Right cardiac atrium (tissue), 5 donors: ENCODE measurements around the gene CNGB1. TPM values are rescaled to one million over a fixed set of nuclear protein-coding genes. Genes with fewer than 3 reads are reported as not detected.

Experiments
- ATAC-seq, 2 donors: fragments of 200-7000 bp; cut with Tn5 transposase; one replicate each; pipeline versions ENCODE4 v1.8.0 to v1.9.1; 2020; ENCODE audit warnings: moderate library complexity in 2 of 2, mild to moderate bottlenecking in 1 of 2
- DNase-seq, 3 donors: peaks; one replicate each; pipeline ENCODE4 v3.0.0-alpha.2; 2020
- H3K27ac ChIP-seq: one replicate; pipeline ENCODE4 v1.5.1; 2013; ENCODE audit warnings: mild to moderate bottlenecking, low read length, control low read depth, moderate library complexity
- H3K27me3 ChIP-seq: one replicate; pipeline ENCODE4 v1.6.1; 2013; ENCODE audit not compliant: control insufficient read depth, insufficient read depth
- H3K4me1 ChIP-seq: one replicate; pipeline ENCODE4 v1.6.1; 2013; ENCODE audit warnings: low read length; ENCODE audit not compliant: control insufficient read depth, insufficient read depth
- H3K4me3 ChIP-seq: one replicate; pipeline ENCODE4 v1.5.1; 2013; ENCODE audit warnings: low read length, control low read depth
- H3K9me3 ChIP-seq: one replicate; pipeline ENCODE4 v1.6.1; 2013; ENCODE audit warnings: low read length; ENCODE audit not compliant: control insufficient read depth
- WGBS: extraction: QIAGEN DNeasy Blood & Tissue Kit; methylation state at CpG from one replicate; pipeline ENCODE4 v1.1.7; 2013; 5-methylcytosine and 5-hydroxymethylcytosine counted together
- intact Hi-C, 4 donors: fragments of 100-400 bp; cut with DNase I; formaldehyde crosslinking; loops; one replicate each; pipeline versions ENCODE4 v1.11.0 to v1.14.0; 2022 to 2023
- polyA plus RNA-seq: library from polyadenylated mRNA; stranded (reverse); fragments of 200-250 nt; gene quantifications from one replicate; pipeline ENCODE4 v1.2.3, GENCODE V29; 2013
- total RNA-seq, 4 donors: library from RNA; stranded (reverse); fragmentation: NEBNext Ultra II Directional; extraction: Animal tissue kit (Norgen Biotek cat#: 25700); gene quantifications; one replicate each; pipeline ENCODE4 v1.2.1, GENCODE V29; 2021
- donor health status: healthy with polysubstance abuse.
- donor health status: DM: no; HTN: yes; CAD: no.
- donor health status: DM: no; HTN: no; CAD: no.
- donor health status: DM: no; HTN: yes; CAD: no; lungs with severe emphysema.
- donor health status: DM: yes; HTN: yes; CAD: no.

Gene CNGB1
- total and polyA plus RNA-seq, 5 donors: not detected

DNA sequence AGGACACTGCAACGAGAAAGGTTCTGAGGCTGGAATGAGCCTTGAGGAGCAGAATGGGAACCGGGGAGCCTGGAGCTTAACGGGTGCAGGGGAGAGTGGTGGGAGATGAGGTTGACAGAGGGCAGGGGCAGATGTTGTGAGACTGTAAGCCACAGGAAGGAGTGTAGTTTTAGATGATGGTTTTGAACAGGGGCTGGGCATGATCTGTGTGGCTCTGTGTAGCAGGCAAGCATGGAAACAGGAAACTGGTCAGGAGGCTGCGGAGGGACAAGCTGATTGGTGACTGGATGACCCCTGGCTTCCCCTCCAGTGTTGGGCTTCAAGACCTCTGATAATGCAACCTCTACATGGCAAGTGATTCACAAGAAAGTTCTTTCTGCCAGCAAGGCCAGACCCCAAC lies 1.4 kb upstream of the CNGB1 start:
- Histone ChIP-seq H3K27ac (no peak overlapping the region), H3K4me1 (peaks cover 6% of the 10 kb centered on the region), H3K27me3 (no peaks in the 10 kb centered on the region), H3K9me3 (no peaks in the 10 kb centered on the region), H3K4me3 (no peak overlapping the region)
- ATAC-seq (no peak), DNase-seq (no peak)
- intact Hi-C loops: no loop called here
- 65% methylated on average over 4 of the region's 4 CpGs for WGBS

- no peak overlapping the region for H3K4me3 ChIP-seq
- no peaks in the 10 kb centered on the region for H3K27me3 ChIP-seq
- no peak for DNase-seq
- no peak for ATAC-seq
- 78% methylated on average over 1 of the region's 1 CpG for WGBS
- intact Hi-C loops: no loop called here
- no peak overlapping the region for H3K27ac ChIP-seq
- H3K4me1 ChIP-seq: peaks cover 6% of the 10 kb centered on the region
- H3K9me3 ChIP-seq: no peaks in the 10 kb centered on the region
These were observed 920 bp upstream of the CNGB1 start for GRCh38 chr16:57971848-57972247.

- Histone ChIP-seq H3K4me3 (no peak overlapping the region), H3K27ac (no peak overlapping the region), H3K4me1 (no peaks in the 10 kb centered on the region), H3K27me3 (no peaks in the 10 kb centered on the region), H3K9me3 (no peaks in the 10 kb centered on the region)
- intact Hi-C loops: no loop called here
- 72% methylated on average over 13 of the region's 13 CpGs for WGBS
- no peak for ATAC-seq
- DNase-seq: no peak
These were observed 609 bp downstream of the CNGB1 start for GRCh38 chr16:57970319-57970718.

DNA sequence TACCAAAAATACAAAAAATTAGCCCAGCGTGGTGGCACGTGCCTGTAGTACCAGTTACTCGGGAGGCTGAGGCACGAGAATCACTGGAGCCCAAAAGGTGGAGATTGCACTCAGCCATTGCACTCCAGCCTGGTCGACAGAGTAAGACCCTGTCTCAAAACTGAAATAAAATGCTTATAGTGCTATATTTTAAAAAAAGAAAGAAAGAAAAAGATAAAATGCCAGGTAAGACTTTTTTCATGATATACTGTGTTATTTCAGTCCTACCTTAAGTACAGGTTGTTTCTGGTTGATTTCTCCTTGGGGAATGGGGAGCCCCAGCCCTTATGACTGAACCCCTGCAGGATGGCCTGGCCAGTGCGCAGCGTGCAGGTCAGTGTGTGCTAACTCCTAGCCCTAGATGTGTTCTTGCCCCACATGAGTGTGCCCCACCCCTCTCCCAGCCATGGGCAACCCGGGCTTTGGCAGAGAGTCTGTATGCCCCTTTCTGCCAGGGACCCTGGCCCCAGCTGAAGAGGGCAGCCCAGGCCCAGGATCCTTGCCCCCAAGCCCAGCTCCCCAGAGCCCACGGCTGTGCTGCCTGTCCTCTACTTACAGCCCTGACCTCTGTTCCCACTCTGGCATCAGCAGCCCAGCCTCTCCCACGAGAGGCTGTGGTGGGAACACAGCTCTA lies 1.3 kb downstream of the CNGB1 start:
- ATAC-seq (no peak), DNase-seq (no peak)
- no peak overlapping the region for H3K27ac ChIP-seq
- intact Hi-C loops: no loop called here
- H3K4me3 ChIP-seq: no peak overlapping the region
- no peaks in the 10 kb centered on the region for H3K9me3 ChIP-seq
- H3K27me3 ChIP-seq: no peaks in the 10 kb centered on the region
- H3K4me1 ChIP-seq: no peaks in the 10 kb centered on the region
- 76% methylated on average over 10 of the region's 10 CpGs for WGBS

DNA sequence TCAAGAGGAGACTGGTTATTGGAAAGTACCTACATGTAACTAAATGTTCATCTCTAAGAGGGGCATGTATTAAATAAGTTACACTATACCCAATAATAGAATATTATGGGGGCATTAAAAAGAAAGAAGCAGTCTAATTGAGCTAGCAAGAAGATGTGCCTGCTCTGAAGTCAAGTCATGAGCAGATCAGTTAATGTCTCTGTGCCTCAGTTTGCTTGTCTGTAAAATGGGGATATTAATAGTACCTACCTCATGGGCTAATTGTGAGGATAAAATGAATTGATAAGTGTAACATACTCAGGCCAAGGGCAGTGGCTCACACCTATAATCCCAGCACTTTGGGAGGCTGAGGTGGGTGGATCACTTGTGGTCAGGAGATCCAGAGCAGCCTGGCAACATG lies 3.0 kb downstream of the CNGB1 start:
- no peak for ATAC-seq
- no peaks in the 10 kb centered on the region for H3K4me1 ChIP-seq
- no peak for DNase-seq
- H3K4me3 ChIP-seq: no peak overlapping the region
- no peaks in the 10 kb centered on the region for H3K9me3 ChIP-seq
- no peak overlapping the region for H3K27ac ChIP-seq
- intact Hi-C loops: no loop called here
- no peaks in the 10 kb centered on the region for H3K27me3 ChIP-seq

DNA sequence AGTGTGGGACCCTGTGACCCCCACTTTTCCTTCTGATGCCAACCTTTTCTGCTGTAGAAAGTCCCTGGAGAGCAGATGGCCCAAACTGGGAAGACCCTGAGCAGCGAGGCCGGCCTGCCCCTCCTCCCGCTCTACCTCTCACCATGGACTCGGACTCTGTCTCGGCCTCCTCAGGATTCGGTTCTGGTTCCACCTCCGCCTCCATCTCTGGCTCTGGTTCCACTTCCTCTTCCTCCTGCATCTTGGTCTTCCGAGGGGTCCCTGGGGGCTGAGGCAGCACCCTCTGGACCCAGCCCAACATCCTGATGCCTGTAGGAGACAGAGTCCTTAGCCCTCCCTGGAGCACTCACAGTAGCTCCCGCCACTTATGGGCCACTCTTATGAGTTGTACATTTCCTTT lies 3.9 kb downstream of the CNGB1 start:
- DNase-seq: no peak
- Histone ChIP-seq H3K27me3 (no peaks in the 10 kb centered on the region), H3K4me3 (no peak overlapping the region), H3K9me3 (no peaks in the 10 kb centered on the region), H3K27ac (no peak overlapping the region), H3K4me1 (no peaks in the 10 kb centered on the region)
- 81% methylated on average over 9 of the region's 9 CpGs for WGBS
- intact Hi-C loops: no loop called here
- ATAC-seq: no peak

DNA sequence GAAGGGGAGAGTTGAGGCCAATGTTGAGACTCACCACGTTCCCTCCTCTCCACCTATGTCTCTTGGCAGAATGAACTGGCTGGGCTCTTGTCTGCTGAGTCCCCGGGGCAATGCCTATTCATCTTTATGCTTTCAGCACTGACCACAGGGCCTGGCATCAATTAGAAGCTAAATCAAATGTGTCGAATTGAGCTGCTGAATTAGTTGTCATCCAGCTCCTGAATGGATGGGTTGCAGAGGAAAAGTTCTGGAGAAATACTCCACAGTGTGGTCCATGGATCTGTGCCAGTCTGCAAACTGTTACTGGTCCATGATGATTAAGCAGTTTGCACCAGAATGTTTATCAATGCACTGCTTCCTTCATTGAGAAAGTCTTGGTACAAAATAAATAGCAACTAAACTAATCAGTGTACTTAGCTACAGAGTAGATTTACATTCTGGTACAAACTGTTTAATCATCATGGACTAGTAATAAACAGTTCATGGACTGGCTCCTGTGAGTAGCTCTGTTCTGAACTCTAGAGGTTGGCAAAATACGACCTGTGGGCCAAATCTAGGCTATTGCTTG lies 4.6 kb downstream of the CNGB1 start:
- intact Hi-C loops: no loop called here
- H3K4me3 ChIP-seq: no peak overlapping the region
- H3K27ac ChIP-seq: no peak overlapping the region
- DNase-seq: no peak
- H3K4me1 ChIP-seq: no peaks in the 10 kb centered on the region
- H3K9me3 ChIP-seq: no peaks in the 10 kb centered on the region
- ATAC-seq: no peak
- WGBS: 44% methylated on average over 4 of the region's 4 CpGs
- no peaks in the 10 kb centered on the region for H3K27me3 ChIP-seq

- H3K4me3 ChIP-seq: no peak overlapping the region
- no peaks in the 10 kb centered on the region for H3K4me1 ChIP-seq
- ATAC-seq: no peak
- intact Hi-C loops: no loop called here
- no peaks in the 10 kb centered on the region for H3K27me3 ChIP-seq
- WGBS: 79% methylated on average over 10 of the region's 10 CpGs
- no peak overlapping the region for H3K27ac ChIP-seq
- H3K9me3 ChIP-seq: no peaks in the 10 kb centered on the region
- DNase-seq: no peak
These were observed 6.7 kb downstream of the CNGB1 start for GRCh38 chr16:57964157-57964700.

- DNase-seq (no peak), ATAC-seq (no peak)
- intact Hi-C loops: no loop called here
- no peaks in the 10 kb centered on the region for H3K27me3 ChIP-seq
- no peak overlapping the region for H3K4me3 ChIP-seq
- no peaks in the 10 kb centered on the region for H3K9me3 ChIP-seq
- no peaks in the 10 kb centered on the region for H3K4me1 ChIP-seq
- H3K27ac ChIP-seq: no peak overlapping the region
- WGBS: 72% methylated on average over 9 of the region's 9 CpGs
These were observed 8.2 kb downstream of the CNGB1 start for GRCh38 chr16:57962756-57963155.

DNA sequence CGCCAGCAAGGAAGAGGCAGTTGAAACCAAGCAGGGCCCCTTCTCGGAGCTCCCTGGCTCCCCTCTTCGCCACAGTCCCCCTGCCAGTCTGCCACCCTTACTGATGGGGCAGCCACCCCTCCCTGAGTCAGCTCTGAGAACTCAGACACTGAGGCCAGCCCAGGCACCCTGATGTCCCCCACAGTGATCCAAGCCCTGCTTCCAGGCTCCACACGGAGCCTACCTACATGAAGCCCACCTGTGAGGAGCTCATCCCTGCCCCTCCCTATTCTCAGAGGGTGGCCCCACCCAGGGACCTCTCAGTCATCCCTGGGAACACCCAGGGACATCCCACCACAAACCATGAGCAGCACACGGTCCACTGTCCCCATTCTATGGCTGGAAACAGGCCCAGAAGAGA lies 8.9 kb downstream of the CNGB1 start:
- intact Hi-C loops: no loop called here
- H3K27ac ChIP-seq: no peak overlapping the region
- 65% methylated on average over 5 of the region's 5 CpGs for WGBS
- no peak for DNase-seq
- no peak overlapping the region for H3K4me3 ChIP-seq
- no peaks in the 10 kb centered on the region for H3K27me3 ChIP-seq
- no peaks in the 10 kb centered on the region for H3K9me3 ChIP-seq
- no peaks in the 10 kb centered on the region for H3K4me1 ChIP-seq
- ATAC-seq: no peak

DNA sequence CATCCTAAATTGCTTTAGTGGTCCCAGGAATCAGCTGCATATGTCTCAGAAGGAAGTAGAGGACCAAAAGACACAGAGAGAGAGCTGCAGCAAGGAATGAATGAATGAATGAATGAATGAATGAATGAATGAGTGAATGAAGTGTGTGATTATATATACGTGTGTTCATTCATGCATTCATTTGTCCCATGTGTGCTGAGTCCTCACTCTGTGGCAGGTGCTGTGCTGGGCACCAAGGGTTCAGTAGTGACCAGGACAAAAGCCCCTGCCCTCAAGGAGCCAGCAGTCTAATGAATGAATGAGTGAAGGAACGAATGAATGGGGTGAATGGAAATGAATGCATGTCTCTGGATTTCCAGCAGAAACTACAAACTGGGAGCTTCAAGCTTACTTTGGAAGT lies 9.4 kb downstream of the CNGB1 start:
- no peaks in the 10 kb centered on the region for H3K27me3 ChIP-seq
- no peak for ATAC-seq
- no peaks in the 10 kb centered on the region for H3K4me1 ChIP-seq
- intact Hi-C loops: no loop called here
- no peaks in the 10 kb centered on the region for H3K9me3 ChIP-seq
- no peak for DNase-seq
- no peak overlapping the region for H3K27ac ChIP-seq
- no peak overlapping the region for H3K4me3 ChIP-seq
- WGBS: 53% methylated on average over 2 of the region's 2 CpGs
